B cell (primary cell): ENCODE data around the gene UBE2O.

Experiments
- EZH2 ChIP-seq: IDR thresholded peaks from 2 replicates; pipeline ENCODE4 v1.6.1; 2012; ENCODE audit warnings: borderline replicate concordance, low read depth, mild to moderate bottlenecking, moderate library complexity, low read length; ENCODE audit not compliant: insufficient read depth, poor library complexity, severe bottlenecking
- TF ChIP-seq, protein P1 (sequence below): fragments of 200-600 bp; IDR thresholded peaks from one replicate; pipeline ENCODE4 v1.8.0; 2022; ENCODE audit warnings: antibody characterized with exemption, mild to moderate bottlenecking

DNA sequence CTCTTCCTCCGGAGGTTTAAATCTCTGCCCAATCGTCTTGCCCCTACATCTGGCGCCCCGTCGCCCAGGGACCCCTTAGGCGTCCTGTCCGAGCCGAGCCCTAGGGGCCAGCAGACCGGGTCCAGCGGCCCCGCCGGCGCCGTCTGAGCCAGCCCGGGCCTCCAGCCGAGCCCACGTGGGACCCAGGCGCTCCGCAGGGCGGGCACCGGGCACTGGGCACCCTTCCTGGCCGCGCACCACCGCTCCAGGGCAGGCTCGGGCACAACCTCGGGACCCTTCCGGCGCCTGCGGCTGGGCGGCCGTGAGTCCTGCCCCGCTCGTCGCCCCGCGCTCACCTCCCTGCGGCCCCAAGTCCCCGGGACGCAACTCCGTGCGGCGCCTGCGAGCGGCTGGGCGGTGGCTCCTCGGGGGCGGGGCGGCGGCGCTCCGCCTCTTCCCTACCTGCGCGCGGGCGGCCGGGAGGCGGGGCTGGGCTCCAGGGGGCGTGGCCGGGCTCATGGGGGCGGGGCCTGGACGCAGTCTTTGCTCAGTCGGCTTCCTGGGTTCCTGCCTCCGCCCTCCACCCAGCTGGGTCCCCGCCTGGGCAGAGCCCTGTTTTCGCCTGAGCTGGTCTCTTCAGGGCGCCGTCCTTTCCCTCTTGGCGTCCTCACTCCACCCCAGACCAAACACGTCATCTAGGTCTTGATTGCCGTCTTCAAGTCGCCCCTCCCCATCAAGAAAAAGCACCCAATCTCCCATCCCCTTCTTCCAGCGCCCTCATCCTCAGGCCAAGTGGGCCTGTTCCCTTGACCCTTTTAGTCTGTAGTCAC is 48.3 kb upstream of the UBE2O start, which contains the start of gene RHBDF2:
- TF ChIP-seq, protein P1, sequence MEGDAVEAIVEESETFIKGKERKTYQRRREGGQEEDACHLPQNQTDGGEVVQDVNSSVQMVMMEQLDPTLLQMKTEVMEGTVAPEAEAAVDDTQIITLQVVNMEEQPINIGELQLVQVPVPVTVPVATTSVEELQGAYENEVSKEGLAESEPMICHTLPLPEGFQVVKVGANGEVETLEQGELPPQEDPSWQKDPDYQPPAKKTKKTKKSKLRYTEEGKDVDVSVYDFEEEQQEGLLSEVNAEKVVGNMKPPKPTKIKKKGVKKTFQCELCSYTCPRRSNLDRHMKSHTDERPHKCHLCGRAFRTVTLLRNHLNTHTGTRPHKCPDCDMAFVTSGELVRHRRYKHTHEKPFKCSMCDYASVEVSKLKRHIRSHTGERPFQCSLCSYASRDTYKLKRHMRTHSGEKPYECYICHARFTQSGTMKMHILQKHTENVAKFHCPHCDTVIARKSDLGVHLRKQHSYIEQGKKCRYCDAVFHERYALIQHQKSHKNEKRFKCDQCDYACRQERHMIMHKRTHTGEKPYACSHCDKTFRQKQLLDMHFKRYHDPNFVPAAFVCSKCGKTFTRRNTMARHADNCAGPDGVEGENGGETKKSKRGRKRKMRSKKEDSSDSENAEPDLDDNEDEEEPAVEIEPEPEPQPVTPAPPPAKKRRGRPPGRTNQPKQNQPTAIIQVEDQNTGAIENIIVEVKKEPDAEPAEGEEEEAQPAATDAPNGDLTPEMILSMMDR = no peak
- no peak for TF ChIP-seq EZH2
